Measurements from ENCODE around the gene DOCK11. TPM values are rescaled to one million over a fixed set of nuclear protein-coding genes. Genes with fewer than 3 reads are reported as not detected.

DOCK11 gene
- total and polyA plus RNA-seq, 9 of the 15 experiments (the other 6 are each of a cell fraction or from before 2014, with no cell fraction given), result 41.8 to 77.8 (median 50.9) TPM

DNA sequence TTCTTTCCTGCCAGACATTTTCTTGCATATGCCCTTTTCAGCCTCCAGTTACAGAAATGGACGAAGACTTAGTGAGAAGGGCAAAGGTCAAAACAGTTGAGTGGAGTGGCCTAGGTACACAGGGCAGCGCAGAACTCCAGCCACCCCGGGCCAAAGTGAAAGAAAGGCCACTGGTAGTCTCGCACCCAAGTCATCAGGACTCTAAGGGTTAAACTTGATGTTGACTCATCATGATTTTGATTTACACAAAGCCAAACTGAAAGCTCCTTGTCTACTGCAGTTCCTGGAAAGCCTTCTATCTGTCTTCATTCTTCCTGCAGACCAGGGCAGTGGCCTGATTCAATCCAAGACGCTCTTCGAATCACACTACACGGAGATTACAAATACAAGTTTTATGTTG, 229.2 kb downstream of the DOCK11 start:
- CTCF ChIA-PET (ENCODE audit: low intra/inter-chr PET ratio), result no interaction called here
- Histone ChIP-seq H3K36me3 (ENCODE audit: control insufficient read depth, insufficient read depth, low read length) (no peaks in the 10 kb centered on the region), H3K27me3 (ENCODE audit: control insufficient read depth in 2 of 2, insufficient read depth in 2 of 2, low read length in 2 of 2) (no peaks in the 10 kb centered on the region), H3K27ac (ENCODE audit: extremely low read depth, low read depth, low read length) (peak overlapping the region; percentile 35; the same call in 1 of the 3 replicates), H3K79me2 (ENCODE audit: control insufficient read depth, insufficient read depth, low read length) (no peaks in the 10 kb centered on the region), H3K4me1 (replicated peaks in 1 of 2; ENCODE audit: control insufficient read depth in 2 of 2, insufficient read depth in 2 of 2, low read length in 2 of 2) (peaks cover 15 to 22% of the 10 kb centered on the region in 2 experiments), H3K9ac (ENCODE audit: insufficient read depth in 1 of 2, low read depth in 2 of 2, low read length in 2 of 2) (no peak overlapping the region), H3K4me3 (no peak overlapping the region), H4K20me1 (replicated peaks; ENCODE audit: control insufficient read depth, insufficient read depth, low read length) (0 out of 2 replicates have a peak, but pooled peaks cover 4% of the 10 kb centered on the region), H3K9me3 (replicated peaks; ENCODE audit: control insufficient read depth, insufficient read depth, low read depth, low read length) (no peaks in the 10 kb centered on the region), H2AFZ (ENCODE audit: low read depth, low read length) (no peak overlapping the region; the same call in 1 of the 2 replicates), H3K9me1 (ENCODE audit: control insufficient read depth, insufficient read depth, low read length) (no peaks in the 10 kb centered on the region), H3K4me2 (ENCODE audit: insufficient read depth, low read length) (no peak overlapping the region)
- POLR2A ChIA-PET, result interaction anchor here (0.7 to 0.9 kb wide), 3 partner anchors 11 to 97 kb away, joined by 3 to 5 read pairs (median 4); no protein-coding TSS in a partner anchor
- ATAC-seq (peak; percentile 28), DNase-seq (ENCODE audit: extremely low read depth in 1 of 4, low spot score in 3 of 4) (peak; percentile 17 to 68 (median 38)), FAIRE-seq (peak; percentile 88)
- BruUV-seq (replicated peaks), result no TSS peak
- intact Hi-C loops (cut with micrococcal nuclease), result loop anchor here (10.0 kb wide), 1 partner anchor 380 kb away; the partner anchor contains the start of gene WDR44
- in situ Hi-C loops (cut with MboI), result no loop called here
- WGBS (ENCODE audit: insufficient coverage, low coverage, missing lambda C conversion rate), result 2% methylated on average over 7 of the region's 7 CpGs
- no peak for TF ChIP-seq KLF10 (CRISPR knock-in tag; IDR thresholded peaks at IDR 0.05)
- no peak for TF ChIP-seq XRCC4 (IDR thresholded peaks at IDR 0.05; ENCODE audit: extremely low read depth, insufficient read depth, insufficient read length)
- no peak for TF ChIP-seq ZFP30 (CRISPR knock-in tag; IDR thresholded peaks at IDR 0.05; ENCODE audit: borderline replicate concordance)
- peak; percentile 54 for TF ChIP-seq TCF3 (CRISPR knock-in tag; IDR thresholded peaks at IDR 0.05)
- no peak for TF ChIP-seq CTBP1 (IDR thresholded peaks at IDR 0.05; ENCODE audit: borderline replicate concordance)
- TF ChIP-seq ZC3H4 (CRISPR knock-in tag; IDR thresholded peaks at IDR 0.05; ENCODE audit: borderline replicate concordance), result no peak
- TF ChIP-seq TBL1XR1 (IDR thresholded peaks at IDR 0.05; ENCODE audit: low read length in 2 of 2), result peak in 1 of 2 experiments; percentile 64; a peak in 2 of 4 replicates
- no peak for TF ChIP-seq ZBTB2 (IDR thresholded peaks at IDR 0.05)
- TF ChIP-seq, protein P1, sequence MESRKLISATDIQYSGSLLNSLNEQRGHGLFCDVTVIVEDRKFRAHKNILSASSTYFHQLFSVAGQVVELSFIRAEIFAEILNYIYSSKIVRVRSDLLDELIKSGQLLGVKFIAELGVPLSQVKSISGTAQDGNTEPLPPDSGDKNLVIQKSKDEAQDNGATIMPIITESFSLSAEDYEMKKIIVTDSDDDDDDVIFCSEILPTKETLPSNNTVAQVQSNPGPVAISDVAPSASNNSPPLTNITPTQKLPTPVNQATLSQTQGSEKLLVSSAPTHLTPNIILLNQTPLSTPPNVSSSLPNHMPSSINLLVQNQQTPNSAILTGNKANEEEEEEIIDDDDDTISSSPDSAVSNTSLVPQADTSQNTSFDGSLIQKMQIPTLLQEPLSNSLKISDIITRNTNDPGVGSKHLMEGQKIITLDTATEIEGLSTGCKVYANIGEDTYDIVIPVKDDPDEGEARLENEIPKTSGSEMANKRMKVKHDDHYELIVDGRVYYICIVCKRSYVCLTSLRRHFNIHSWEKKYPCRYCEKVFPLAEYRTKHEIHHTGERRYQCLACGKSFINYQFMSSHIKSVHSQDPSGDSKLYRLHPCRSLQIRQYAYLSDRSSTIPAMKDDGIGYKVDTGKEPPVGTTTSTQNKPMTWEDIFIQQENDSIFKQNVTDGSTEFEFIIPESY (CRISPR knock-in tag; IDR thresholded peaks at IDR 0.05), result no peak
- TF ChIP-seq CHD2 (IDR thresholded peaks at IDR 0.05; ENCODE audit: low read depth, low read length), result no peak
- TF ChIP-seq, protein P2, sequence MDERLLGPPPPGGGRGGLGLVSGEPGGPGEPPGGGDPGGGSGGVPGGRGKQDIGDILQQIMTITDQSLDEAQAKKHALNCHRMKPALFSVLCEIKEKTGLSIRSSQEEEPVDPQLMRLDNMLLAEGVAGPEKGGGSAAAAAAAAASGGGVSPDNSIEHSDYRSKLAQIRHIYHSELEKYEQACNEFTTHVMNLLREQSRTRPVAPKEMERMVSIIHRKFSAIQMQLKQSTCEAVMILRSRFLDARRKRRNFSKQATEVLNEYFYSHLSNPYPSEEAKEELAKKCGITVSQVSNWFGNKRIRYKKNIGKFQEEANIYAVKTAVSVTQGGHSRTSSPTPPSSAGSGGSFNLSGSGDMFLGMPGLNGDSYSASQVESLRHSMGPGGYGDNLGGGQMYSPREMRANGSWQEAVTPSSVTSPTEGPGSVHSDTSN (CRISPR knock-in tag; IDR thresholded peaks at IDR 0.05; ENCODE audit: low read depth), result no peak
- TF ChIP-seq, protein P2 (tag; conservative IDR thresholded peaks at IDR 0.05; ENCODE audit: low read depth), result peak; percentile 91
- TF ChIP-seq ZNF263 (CRISPR knock-in tag; IDR thresholded peaks at IDR 0.05; ENCODE audit: borderline replicate concordance), result no peak
- no peak for TF ChIP-seq RAD21 (CRISPR knock-in tag; conservative IDR thresholded peaks at IDR 0.05 in 1 of 2, IDR thresholded peaks at IDR 0.05 in 1 of 2)
- TF ChIP-seq KDM4B (IDR thresholded peaks at IDR 0.05; ENCODE audit: borderline replicate concordance in 2 of 2, low read depth in 1 of 2), result no peak
